ENCODE data around the gene VDAC1.

Gene VDAC1

GRCh38 chr5:134022333-134022732, 17.6 kb upstream of the VDAC1 start:
- peak; percentile 87 for DNase-seq

GRCh38 chr5:134020188-134020587, 15.4 kb upstream of the VDAC1 start:
- no peak for DNase-seq

GRCh38 chr5:134019636-134020035, 14.9 kb upstream of the VDAC1 start:
- no peak for DNase-seq

GRCh38 chr5:134018986-134019316, 14.2 kb upstream of the VDAC1 start:
- no peak for DNase-seq

GRCh38 chr5:134018154-134018985, 13.6 kb upstream of the VDAC1 start:
- no peak for DNase-seq

GRCh38 chr5:134008266-134008749, 3.5 kb upstream of the VDAC1 start:
- DNase-seq = no peak

GRCh38 chr5:134007581-134008265, 2.9 kb upstream of the VDAC1 start:
- no peak for DNase-seq

- no peak for DNase-seq
Observed at GRCh38 chr5:134006115-134006514, 1.3 kb upstream of the VDAC1 start.

GRCh38 chr5:134005417-134006061, 764 bp upstream of the VDAC1 start:
- no peak for DNase-seq

- no peak for DNase-seq
Observed at GRCh38 chr5:134003817-134004625, 754 bp downstream of the VDAC1 start.

- DNase-seq = no peak
Observed at GRCh38 chr5:134003064-134003816, 1.5 kb downstream of the VDAC1 start.

- no peak for DNase-seq
Observed at GRCh38 chr5:134001938-134002731, 2.6 kb downstream of the VDAC1 start.

GRCh38 chr5:134000696-134001453, 3.9 kb downstream of the VDAC1 start:
- no peak for DNase-seq

- no peak for DNase-seq
Observed at GRCh38 chr5:134000091-134000511, 4.7 kb downstream of the VDAC1 start.

GRCh38 chr5:133998807-133999206, 6.0 kb downstream of the VDAC1 start:
- no peak for DNase-seq

GRCh38 chr5:133998042-133998441, 6.7 kb downstream of the VDAC1 start:
- no peak for DNase-seq

GRCh38 chr5:133996683-133997252, 8.0 kb downstream of the VDAC1 start:
- no peak for DNase-seq

GRCh38 chr5:133995883-133996563, 8.8 kb downstream of the VDAC1 start:
- no peak for DNase-seq

- no peak for DNase-seq
Observed at GRCh38 chr5:133995341-133995740, 9.4 kb downstream of the VDAC1 start.

GRCh38 chr5:133994990-133995333, 9.8 kb downstream of the VDAC1 start:
- DNase-seq = no peak

Data from NCI-H446 treated with DMSO at 0.1 percent for 48 hours (cell line).